Kidney epithelial cell (primary cell): ENCODE data around the gene CTTN. TPM values are rescaled to one million over a fixed set of nuclear protein-coding genes. Genes with fewer than 3 reads are reported as not detected.

ENCODE experiments used
- DNase-seq: peaks from one replicate; pipeline ENCODE4 v3.0.0-alpha.2; 2010; ENCODE audit warnings: low read depth
- H3K27me3 ChIP-seq: 2 replicates; pipeline ENCODE4 v1.6.0; 2011; ENCODE audit warnings: low read length; ENCODE audit not compliant: control insufficient read depth, insufficient read depth
- H3K36me3 ChIP-seq: 2 replicates; pipeline ENCODE4 v1.5.1; 2011; ENCODE audit warnings: low read length; ENCODE audit not compliant: control insufficient read depth, insufficient read depth
- H3K4me3 ChIP-seq: 2 replicates; pipeline ENCODE4 v1.5.1; 2011; ENCODE audit warnings: low read depth, mild to moderate bottlenecking, control low read depth, low read length
- total RNA-seq: library from RNA; depleted of rRNA; stranded (reverse); fragments of >200 nt; gene quantifications from 2 replicates; pipeline ENCODE4 v1.2.3, GENCODE V29; 2015
- TF ChIP-seq, protein P1 (sequence below): IDR thresholded peaks from 2 replicates; pipeline ENCODE4 v1.5.1; 2011; ENCODE audit warnings: mild to moderate bottlenecking, moderate library complexity, low read length, control low read depth, inconsistent platforms; ENCODE audit not compliant: insufficient read depth, poor library complexity, severe bottlenecking

Gene CTTN
- total RNA-seq, 1 donor from 2014 or later = 296 TPM

DNA sequence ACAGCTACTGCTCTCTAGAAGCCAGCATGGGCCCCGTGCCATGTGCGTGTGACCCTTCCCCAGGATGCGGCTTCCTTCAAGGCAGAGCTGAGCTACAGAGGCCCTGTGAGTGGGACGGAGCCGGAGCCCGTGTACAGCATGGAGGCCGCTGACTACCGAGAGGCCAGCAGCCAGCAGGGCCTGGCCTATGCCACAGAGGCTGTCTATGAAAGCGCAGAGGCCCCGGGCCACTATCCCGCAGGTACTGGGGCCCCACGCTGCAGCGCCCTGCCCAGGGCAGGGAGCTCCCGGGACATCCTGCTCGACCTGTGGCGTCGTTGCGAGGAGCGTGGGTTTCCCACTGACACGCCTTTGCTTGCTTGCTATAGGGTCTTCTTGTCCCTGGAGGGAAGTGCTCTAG, 34.7 kb downstream of the CTTN start:
- DNase-seq = no peak
- no peaks in the 10 kb centered on the region for H3K27me3 ChIP-seq
- TF ChIP-seq, protein P1, sequence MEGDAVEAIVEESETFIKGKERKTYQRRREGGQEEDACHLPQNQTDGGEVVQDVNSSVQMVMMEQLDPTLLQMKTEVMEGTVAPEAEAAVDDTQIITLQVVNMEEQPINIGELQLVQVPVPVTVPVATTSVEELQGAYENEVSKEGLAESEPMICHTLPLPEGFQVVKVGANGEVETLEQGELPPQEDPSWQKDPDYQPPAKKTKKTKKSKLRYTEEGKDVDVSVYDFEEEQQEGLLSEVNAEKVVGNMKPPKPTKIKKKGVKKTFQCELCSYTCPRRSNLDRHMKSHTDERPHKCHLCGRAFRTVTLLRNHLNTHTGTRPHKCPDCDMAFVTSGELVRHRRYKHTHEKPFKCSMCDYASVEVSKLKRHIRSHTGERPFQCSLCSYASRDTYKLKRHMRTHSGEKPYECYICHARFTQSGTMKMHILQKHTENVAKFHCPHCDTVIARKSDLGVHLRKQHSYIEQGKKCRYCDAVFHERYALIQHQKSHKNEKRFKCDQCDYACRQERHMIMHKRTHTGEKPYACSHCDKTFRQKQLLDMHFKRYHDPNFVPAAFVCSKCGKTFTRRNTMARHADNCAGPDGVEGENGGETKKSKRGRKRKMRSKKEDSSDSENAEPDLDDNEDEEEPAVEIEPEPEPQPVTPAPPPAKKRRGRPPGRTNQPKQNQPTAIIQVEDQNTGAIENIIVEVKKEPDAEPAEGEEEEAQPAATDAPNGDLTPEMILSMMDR = no peak
- H3K4me3 ChIP-seq = no peak overlapping the region
- H3K36me3 ChIP-seq = peaks cover 12% of the 10 kb centered on the region

DNA sequence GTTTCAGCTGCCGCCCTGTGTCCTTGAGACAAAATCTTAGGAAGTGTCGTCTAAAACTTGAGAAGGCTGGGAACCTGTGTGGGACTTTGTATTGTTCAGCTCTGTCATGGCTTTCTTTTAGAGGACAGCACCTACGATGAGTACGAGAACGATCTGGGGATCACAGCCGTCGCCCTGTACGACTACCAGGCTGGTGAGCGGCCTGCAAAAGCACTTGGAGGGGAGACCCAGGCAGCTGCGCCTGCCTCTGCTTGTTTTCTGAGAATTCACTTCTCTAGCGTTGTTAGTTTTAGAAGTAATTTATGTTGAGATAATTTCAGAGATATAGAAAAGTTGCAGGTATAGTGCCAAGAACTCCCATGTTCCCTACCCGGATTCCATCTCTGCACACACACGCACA, 35.2 kb downstream of the CTTN start:
- no peak for DNase-seq
- Histone ChIP-seq H3K36me3 (peaks cover 12% of the 10 kb centered on the region), H3K4me3 (no peak overlapping the region), H3K27me3 (no peaks in the 10 kb centered on the region)
- TF ChIP-seq, protein P1 = no peak

DNA sequence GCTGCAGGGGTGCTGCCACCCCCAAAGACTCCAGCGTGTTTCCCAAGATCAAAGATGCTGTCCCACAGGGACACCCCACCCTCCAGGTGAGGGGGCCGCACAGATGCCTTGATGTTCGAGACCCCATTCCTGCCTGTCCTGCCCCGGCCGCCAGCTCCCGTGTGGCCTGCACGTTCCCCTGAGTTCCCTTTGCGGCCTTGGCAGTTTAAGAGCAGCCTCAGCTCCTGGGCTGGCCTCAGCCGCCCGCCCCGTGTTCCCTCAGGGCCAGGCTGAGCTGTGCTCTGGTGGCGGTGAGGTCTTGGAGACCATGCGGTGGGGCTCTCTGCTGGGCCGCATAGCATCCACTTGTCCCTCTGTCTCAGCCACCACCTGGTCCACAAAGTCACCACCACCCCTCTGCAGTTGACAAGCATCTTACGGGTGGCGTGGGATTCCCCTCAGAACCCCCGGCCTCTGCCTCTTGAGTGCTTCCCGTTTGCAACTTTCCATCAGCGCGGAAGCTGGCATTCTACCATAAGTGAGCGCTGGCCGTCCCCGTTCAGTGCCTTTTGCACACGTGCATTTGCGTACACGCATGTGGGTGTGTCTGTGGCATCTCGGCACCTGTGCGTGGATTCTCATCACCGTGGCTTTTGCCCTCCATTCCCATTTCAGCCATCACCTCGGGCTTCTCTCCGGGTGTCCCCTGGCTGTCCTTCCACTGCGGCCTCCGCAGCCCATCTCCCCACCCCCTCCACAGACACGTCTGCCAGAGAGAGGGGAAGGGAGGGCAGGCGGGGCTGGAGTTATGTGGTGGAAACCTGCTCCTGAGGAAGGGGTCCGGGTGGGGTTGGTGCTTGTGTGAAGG, 35.9 kb downstream of the CTTN start:
- no peak for DNase-seq
- TF ChIP-seq, protein P1 = no peak
- H3K4me3 ChIP-seq = no peak overlapping the region
- H3K27me3 ChIP-seq = no peaks in the 10 kb centered on the region
- H3K36me3 ChIP-seq = peaks cover 12% of the 10 kb centered on the region

DNA sequence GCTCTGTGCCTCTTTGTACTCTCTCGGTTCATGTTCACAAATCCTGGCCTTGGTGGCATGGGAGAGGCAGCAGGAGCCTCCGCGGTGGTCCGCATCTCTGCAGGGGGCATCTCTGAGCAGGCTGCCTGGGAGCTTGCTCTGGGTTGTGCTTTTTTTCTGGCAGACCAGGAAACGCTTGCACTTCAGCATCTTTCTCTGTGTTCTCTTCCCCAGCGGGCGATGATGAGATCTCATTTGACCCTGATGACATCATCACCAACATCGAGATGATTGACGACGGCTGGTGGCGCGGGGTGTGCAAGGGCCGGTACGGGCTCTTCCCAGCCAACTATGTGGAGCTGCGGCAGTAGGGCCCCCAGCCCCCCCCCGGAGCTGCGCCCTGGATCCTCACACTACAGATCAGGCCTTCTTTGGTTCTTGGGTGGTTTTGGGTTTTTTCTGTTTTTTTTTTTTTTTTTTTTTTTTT, 36.5 kb downstream of the CTTN start:
- Histone ChIP-seq H3K36me3 (peaks cover 11% of the 10 kb centered on the region), H3K27me3 (no peaks in the 10 kb centered on the region), H3K4me3 (no peak overlapping the region)
- no peak for DNase-seq
- TF ChIP-seq, protein P1 = no peak

DNA sequence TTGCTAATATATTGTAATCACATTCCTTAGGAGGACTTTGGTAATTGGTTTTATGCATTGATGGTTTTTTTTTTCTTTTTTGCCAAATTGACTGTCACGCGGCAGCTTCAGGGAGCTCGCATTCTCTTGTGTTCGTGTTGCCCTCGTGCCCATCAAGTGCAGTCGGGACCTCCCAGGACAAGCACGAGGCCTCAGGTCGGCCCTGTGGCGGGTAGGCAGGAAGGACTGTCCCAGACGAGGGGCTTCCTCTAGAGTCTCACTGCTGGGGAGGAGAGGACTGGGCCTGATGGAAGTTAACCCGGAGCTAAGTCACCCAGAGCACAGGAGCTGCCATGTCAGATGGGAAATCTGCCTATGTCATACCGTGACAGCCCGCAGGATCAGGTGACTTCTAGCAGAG, 37.0 kb downstream of the CTTN start:
- Histone ChIP-seq H3K36me3 (peaks cover 9% of the 10 kb centered on the region), H3K27me3 (no peaks in the 10 kb centered on the region), H3K4me3 (no peak overlapping the region)
- no peak for DNase-seq
- TF ChIP-seq, protein P1 = no peak
